HG02610 (cell line): ENCODE measurements around the gene FYB1.
"Not testable (repeated sequence)": the region's sequence is repeated elsewhere in the genome, so short reads cannot be mapped to it uniquely, and the experiment has no call there.

Source experiments
- ATAC-seq: cut with Tn5 transposase; IDR thresholded peaks from one replicate; pipeline ENCODE4 v1.9.1; 2021; ENCODE audit warnings: mild to moderate bottlenecking, moderate library complexity; ENCODE audit not compliant: unreplicated experiment

Gene FYB1

GRCh38 chr5:39190311-39191102 is 28.9 kb downstream of the FYB1 start:
- no peak for ATAC-seq

- ATAC-seq = no peak
Measured at GRCh38 chr5:39189292-39189955, 29.9 kb downstream of the FYB1 start.

GRCh38 chr5:39187831-39188731 is 31.3 kb downstream of the FYB1 start:
- ATAC-seq = no peak

- ATAC-seq = no peak
Measured at GRCh38 chr5:39186722-39187539, 32.4 kb downstream of the FYB1 start.

- no peak for ATAC-seq
Measured at GRCh38 chr5:39186289-39186688, 33.1 kb downstream of the FYB1 start.

GRCh38 chr5:39185761-39186160 is 33.6 kb downstream of the FYB1 start:
- ATAC-seq = no peak

GRCh38 chr5:39179561-39179960 is 39.8 kb downstream of the FYB1 start:
- ATAC-seq = not testable (repeated sequence)

GRCh38 chr5:39178861-39179260 is 40.5 kb downstream of the FYB1 start:
- no peak for ATAC-seq

- no peak for ATAC-seq
Measured at GRCh38 chr5:39178171-39178570, 41.2 kb downstream of the FYB1 start.

GRCh38 chr5:39177631-39177964 is 41.8 kb downstream of the FYB1 start:
- ATAC-seq = peak; percentile 65

GRCh38 chr5:39176759-39177630 is 42.4 kb downstream of the FYB1 start:
- peak; percentile 53 for ATAC-seq

- peak; percentile 52 for ATAC-seq
Measured at GRCh38 chr5:39175273-39175955, 43.9 kb downstream of the FYB1 start.

- no peak for ATAC-seq
Measured at GRCh38 chr5:39173069-39173468, 46.3 kb downstream of the FYB1 start.

- ATAC-seq = no peak
Measured at GRCh38 chr5:39172593-39172992, 46.8 kb downstream of the FYB1 start.

- ATAC-seq = no peak
Measured at GRCh38 chr5:39171647-39172046, 47.7 kb downstream of the FYB1 start.

GRCh38 chr5:39169081-39169480 is 50.3 kb downstream of the FYB1 start:
- ATAC-seq = no peak

GRCh38 chr5:39167972-39168342 is 51.4 kb downstream of the FYB1 start:
- ATAC-seq = no peak

- no peak for ATAC-seq
Measured at GRCh38 chr5:39167141-39167971, 52.0 kb downstream of the FYB1 start.
